Caki2 (cell line): ENCODE measurements around the gene LDLRAD4. TPM values are rescaled to one million over a fixed set of nuclear protein-coding genes. Genes with fewer than 3 reads are reported as not detected.

ENCODE experiments used
- DNase-seq: peaks from one replicate; pipeline ENCODE4 v3.0.0-alpha.2; 2015; ENCODE audit warnings: low read depth
- in situ Hi-C: cut with HindIII; loops from 2 replicates; pipeline ENCODE4 v1.10.0; 2016; ENCODE audit warnings: low sequenced_read_pairs, low pct_unique_long_range_greater_than_20kb, mixed read lengths
- total RNA-seq: library from RNA; depleted of rRNA; stranded (reverse); fragments of >200 nt; shearing (Covaris generic); gene quantifications from 2 replicates; pipeline ENCODE4 v1.2.3, GENCODE V29; 2014; ENCODE audit warnings: low replicate concordance

LDLRAD4 gene
- total RNA-seq, 1 experiment from 2014 or later = 0.44 TPM

DNA sequence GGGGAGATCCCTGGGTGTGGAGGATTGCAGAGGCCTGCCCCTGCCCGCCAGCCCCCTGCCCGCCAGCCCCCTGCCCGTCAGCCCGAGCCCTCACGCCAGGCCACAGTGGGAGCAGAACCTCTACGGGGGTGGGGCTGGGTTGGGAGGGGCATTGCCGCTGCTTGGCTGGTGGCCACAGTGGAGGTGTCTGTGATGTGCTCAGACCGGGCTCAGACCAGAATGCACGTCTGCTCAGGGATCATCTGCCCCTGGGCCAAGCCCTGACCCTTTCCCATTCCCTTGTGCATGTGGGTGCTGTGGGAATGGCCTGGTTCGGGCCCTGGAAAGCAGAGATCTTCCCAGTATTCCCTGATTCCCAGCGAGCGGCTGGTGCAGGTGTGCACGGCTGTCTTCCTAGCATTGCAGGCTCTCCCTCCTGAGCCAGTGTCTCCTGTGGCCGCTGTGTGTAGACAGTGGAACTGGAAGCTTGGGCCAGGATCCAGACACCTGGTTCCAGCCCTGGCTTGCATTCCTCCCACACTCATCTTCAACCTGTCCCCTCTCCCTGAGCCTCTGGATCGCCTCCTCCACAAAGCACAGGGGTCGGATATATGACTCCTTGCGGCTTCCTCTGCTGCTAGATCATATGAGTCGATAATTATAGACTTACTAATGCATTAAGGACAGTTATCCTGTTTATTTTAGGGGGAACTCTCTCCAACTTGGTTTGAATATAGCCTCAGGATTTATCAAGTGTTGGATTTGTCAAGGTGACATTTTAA lies 161.6 kb downstream of the LDLRAD4 start:
- in situ Hi-C loops = no loop called here
- DNase-seq = no peak

DNA sequence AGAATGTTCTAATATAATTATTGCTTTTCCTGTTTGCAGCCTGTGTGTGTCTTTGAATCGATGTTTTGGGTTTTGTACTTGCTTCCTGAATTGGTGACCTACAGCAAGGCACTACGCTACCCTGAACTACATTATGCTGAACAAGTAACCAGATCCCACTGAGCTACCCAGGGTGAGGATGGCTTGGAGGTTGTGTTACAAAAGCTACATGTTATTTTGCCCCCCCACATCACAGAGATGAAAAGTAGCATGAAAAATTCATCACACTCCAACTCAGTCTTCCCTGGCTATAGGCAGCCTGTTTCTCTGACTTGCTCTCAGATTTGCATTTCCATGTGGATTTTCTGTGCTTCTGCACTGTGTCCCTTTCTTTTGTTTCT lies 162.1 kb downstream of the LDLRAD4 start:
- no peak for DNase-seq
- in situ Hi-C loops = no loop called here

DNA sequence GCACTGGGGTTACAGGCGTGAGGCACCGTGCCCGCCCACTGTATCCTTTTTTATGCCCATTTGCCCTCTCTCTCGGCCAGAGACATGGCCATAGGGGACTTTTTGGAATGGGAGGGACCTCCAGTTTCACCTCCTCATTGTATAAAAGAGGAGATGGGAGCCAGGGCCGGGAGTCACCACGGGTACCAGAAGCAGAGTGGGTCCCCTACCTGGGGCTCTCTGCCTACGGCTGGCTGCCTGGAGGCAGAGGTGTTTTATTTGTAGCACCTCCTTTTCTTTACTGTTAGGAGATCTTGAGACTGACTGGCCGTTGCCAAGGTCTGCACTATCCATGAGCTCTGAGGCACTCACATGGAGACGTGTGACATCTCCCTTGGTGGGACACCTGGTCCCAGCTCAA lies 162.8 kb downstream of the LDLRAD4 start:
- in situ Hi-C loops = no loop called here
- no peak for DNase-seq

DNA sequence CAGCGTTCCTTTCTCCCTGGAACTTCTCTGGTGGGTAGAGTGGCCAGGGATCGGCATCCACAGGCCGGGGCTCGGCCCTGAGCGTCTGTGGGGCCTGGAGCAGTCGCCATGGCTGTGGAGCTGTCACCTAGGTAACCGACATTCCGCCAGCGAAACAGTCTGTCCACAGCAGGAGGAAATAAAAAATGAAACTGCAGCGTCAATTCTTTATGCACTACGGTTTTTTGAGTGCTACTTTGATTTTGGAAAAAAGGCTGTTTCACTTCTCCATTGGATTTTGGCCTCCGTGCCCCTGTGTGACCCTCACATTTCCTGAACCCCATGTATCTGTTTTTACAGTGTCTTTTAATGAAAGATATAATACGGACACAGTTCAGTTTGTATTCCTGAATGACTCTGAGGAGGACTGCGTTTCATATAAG lies 163.4 kb downstream of the LDLRAD4 start:
- in situ Hi-C loops = no loop called here
- no peak for DNase-seq

DNA sequence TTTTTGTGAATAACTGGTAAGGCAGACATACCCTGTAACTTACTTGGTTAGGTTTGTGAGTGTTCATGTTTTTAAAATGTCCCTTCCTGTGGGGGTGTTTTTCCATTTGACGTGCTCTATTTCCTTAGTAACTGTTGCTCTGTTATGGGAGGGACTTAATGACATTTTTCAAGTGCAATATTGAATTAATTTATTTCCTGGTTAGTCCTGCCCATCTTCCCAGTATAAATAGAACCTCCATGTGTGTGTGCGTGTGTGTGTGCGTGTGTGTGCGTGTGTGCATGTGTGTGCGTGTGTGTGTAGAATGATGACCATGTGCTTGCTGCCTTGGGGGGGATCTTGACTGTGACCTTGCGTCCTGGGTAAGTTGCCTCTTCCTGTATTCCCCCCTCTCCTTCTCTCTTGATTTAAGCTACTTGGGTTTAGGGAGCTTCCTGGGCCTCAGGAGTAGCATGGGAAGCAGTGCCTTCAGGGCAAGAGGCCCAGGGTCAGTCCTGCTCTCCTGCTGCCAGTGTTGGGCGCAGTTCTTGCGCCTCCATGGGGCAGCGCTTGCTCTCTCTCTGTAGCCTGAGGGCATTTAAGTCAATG lies 163.9 kb downstream of the LDLRAD4 start:
- DNase-seq = peak; percentile 8
- in situ Hi-C loops = no loop called here

DNA sequence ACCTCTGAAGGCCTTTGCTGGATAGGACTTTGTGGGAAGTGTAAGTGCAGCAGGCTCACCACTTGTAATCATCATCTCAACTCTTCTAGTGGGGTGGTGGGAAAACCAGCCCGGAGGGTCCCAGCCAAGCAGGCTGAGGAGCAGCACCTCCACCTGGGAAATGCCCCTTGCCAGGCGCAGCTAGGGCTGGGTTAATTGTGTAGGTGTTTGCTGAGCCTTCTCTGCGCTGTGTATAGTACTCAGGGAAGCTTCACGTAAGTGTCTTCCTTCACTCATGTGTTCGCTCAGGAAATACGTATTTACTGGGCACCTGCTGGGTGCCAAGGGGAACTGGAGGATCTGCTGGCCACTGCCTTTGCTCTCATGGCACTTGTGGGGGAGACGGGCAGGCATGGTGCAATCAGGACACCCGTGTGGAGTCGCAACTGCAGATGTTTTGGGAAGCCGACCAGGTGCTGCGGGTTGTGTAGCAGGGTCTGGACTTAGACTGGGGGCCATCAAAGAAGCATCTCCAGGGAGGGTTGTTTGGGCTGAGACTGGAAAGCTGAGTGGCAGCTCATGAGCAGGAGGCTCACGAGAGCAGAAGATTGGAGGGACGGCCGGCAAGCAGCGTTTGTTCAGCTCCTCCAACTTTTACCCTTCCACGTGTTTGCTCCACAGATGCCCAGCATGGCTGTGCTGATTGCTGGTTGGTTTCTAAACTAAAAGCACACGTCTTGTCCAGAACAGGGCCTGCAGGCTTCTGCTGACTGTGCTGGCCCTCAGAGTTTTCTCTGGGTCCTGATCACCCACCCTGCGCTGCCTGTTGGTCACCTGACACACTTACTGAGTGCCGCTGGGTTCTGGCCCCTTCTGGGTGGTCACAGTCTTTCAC lies 164.6 kb downstream of the LDLRAD4 start:
- in situ Hi-C loops = no loop called here
- DNase-seq = no peak

DNA sequence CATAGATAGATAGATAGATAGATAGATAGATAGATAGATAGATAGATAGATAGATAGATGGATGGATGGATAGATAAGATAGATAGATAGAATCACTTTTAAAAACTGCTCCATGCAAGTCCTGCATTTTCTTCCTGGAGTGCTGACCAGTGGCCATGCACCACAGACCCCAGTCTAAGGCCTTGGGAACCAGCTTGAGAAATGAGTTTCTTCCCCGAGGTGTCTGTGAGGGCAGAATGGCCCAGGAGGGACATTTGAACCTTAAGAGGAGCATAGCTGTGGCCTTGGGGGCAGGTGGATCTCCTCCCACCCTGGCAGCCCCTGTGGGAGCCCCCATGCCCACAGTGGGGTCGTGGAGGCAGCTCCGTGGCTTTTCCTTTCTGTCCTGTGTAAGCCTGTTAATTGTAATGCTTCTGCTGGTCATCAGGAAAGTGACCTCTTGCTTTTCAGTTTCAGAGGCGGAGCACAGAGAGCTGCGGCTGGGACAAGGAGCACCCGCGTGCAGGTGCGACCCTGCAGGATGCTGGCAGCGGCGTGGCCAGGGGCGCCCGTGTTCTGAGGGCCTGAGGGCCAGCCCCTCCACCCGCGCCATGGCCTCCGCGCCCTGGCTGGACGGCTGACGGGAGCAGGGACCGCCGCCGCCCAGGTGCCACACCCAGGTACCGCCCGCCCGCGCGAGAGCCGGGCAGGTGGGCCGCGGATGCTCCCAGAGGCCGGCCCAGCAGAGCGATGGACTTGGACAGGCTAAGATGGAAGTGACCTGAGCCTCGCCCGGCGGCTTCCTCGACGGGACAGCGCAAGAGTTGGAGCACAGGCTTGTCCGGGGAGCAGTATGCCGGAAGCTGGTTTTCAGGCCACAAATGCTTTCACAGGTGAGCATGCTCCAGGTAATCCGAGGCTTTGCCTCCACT lies 168.6 kb downstream of the LDLRAD4 start:
- in situ Hi-C loops = no loop called here
- no peak for DNase-seq

DNA sequence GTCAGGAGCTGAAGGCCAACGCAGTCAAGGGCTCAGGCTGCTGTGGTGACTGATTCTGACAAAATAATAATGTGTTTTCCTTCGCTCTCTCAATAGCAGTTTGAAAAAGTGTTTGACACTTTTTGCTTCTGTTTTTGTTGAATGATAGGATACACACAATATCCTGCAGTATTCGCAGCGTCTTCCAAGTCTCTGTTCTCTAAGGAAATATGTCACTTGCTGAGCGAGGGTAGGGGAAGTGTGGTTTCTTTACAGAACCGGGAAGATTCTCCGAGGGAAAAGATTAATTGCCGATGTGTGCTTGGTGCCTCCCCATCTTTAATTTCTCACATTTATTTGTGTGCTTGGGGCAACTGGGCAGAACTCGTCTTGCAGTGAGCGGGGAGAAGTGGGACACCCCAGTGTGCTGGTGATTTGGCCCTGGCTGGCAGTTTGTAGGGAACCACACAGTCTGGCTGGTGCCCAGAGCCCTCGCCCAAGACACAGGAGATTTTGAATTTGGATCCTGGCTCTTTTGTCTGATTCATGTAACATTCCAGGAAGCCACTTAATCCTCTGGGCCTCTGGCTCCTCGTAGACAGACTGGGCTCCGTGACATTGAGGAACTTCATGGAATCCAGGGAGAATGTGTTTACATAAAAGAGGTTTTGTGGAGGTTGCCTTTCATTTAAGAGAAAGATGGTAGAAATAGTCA lies 169.4 kb downstream of the LDLRAD4 start:
- in situ Hi-C loops = no loop called here
- no peak for DNase-seq

DNA sequence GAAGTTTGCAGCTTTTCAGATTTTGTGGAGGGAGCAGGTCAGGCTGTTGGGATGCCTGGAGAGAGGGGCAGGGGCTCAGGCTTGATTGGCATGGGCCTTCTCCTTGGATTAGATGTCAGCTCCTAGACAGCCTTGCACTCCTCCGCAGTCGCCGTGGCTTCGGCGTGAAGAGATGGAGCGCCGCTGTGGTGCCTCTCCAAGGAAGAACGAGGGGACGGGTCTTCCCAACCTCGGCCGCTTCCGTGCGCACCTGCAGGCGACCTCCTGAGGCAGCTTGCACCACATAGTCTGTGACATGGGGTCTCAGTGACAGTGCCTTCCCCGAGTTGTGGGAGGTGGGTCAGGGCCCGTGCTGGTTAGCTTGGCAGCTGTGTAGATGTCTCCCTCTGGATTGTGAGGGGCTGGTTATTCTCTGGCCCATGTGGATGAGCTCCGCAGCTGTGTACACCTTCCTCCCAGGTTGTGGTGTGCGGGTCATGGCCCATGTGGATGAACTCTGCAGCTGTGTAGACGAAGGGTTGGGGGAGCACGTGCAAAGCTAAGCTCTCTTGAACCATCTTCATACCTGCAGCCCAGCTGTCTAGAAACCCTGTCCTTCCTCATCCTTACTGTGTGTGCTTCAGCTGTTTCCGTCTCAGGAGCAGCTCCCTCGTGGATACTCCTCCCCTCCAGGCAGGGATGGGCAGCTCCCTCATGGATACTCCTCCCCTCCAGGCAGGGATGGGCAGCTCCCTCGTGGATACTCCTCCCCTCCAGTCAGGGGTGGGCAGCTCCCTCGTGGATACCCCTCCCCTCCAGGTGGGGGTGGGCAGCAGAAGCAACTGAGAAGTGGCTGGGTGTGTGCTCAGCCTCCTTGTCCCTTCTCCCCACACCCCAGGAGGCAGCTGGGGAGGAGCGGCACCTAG lies 170.3 kb downstream of the LDLRAD4 start:
- in situ Hi-C loops = no loop called here

DNA sequence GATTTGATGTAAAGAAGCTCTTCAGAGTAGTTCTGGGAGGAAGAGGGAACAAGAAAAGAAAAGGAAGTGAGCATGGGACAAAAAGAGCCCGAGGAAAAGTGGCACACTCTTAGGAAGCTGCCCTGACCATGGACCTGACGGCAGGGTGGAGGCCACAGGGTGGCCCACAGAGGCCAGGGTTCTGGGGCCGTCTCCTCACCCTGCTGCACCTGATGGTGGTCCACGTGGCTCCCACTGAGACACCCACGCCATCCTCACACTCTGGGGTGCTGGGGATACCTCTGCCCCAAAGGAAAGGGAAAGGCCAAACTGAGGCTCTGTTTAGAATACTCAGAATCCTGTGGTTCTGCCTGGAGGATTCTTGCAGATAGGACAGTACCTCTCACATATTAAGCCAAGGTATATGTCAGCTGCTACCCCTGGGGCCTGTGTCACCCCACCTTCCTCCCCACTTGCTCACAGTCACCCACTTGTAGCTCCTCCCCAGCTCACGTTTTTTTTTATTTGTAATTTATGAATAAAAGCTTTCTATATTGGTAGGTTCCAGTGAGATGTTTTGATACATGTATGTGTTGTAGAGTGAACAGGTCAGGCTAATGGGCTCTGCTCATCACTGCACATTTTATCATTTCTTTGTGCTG lies 171.1 kb downstream of the LDLRAD4 start:
- in situ Hi-C loops = no loop called here
- DNase-seq = no peak

More for the DNA sequence above, 170.3 kb downstream of the LDLRAD4 start:
- no peak for DNase-seq

DNA sequence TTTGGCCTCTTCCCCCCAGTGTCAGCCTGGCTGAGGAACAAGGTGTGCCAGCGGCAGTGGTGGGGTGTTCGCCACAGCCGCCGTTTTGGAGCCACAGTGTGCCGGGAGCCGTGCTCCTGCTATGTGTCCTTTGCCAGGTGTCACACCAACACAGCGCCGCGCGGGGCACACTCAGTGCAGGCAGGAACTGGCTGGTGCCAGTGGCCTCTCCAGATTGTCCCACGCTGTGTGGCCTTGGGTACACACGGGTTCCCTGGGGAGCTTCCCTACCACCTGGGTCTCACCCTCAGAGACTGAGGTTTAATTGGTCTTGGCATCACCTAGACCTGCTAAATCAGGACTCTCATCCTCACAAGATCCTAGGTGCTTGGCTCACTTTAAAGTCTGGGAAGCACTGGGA lies 171.6 kb downstream of the LDLRAD4 start:
- in situ Hi-C loops = no loop called here

DNA sequence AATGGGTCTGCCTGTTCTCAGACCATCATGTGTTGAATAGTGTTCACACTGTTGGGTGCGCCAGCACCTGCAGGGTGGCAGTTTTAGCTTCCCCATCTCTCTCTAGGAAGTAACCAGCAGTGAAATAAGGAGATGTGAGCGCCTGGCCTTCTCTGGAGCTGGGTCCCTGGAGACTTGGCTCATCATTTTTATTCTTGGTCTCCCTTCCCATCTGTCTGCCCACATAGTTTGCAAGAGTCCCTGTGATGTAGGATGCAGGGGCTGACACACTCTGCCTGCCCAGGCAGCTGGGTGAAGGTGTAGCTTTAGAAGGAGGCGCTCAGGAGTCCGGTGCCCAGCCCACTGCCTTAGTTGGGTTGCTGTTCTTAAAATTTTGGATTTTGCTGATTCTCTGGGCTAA lies 172.2 kb downstream of the LDLRAD4 start:
- in situ Hi-C loops = no loop called here
- DNase-seq = no peak

More for the DNA sequence above, 171.6 kb downstream of the LDLRAD4 start:
- DNase-seq = no peak

DNA sequence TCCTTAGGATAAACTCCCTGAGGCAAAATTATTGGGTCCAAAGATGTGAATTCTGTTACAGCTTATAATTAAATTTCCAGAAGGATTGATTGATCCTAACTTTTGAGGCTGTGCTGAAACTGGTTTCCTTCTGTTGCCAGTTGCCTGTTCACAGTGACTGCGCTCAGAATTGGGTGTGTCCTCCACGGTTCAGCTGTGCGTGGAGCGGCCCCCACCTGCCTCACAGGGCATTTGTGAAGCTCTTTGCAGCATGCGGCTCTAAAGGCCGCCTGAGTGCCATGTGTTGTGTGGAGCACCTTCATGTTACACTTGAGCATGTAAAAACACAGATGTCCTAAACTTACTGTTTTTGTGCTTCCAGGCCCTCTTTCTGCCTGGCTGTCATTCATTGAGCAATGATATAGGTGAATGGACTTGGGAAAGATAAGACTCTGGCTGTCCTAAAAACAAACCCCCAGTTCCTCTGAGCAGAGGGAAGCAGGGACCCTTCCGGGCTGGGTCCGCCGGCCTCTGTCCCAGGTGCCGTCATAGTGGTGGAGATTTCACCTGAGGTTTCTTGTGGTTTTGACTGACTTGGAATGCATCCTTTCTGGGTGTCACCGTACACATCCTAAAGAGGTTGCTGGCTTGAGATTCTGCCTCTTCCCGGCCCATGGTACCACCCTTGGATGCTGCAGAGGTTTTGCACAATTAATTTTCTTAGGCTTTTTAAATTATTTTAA lies 173.6 kb downstream of the LDLRAD4 start:
- in situ Hi-C loops = no loop called here
- no peak for DNase-seq

DNA sequence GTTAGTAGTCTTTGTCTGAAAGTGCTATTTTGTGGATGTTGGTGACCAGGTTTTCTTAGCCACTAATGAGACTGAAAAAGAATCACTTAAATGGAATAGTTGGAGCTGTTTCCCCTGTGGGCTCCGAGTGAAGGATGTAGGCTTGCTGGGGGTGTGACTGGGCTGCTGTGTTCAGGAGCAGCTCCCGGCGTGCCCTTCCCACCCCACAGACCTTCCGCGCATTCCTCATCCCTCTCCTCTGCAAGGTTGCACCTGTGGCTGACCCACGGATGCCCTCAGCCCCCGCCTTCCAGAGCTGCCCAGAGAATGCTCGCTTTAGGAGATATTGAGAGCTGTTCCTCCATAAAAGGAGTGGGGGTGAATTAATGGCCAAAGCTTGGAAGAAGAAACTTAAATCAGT lies 174.3 kb downstream of the LDLRAD4 start:
- in situ Hi-C loops = no loop called here
- no peak for DNase-seq

DNA sequence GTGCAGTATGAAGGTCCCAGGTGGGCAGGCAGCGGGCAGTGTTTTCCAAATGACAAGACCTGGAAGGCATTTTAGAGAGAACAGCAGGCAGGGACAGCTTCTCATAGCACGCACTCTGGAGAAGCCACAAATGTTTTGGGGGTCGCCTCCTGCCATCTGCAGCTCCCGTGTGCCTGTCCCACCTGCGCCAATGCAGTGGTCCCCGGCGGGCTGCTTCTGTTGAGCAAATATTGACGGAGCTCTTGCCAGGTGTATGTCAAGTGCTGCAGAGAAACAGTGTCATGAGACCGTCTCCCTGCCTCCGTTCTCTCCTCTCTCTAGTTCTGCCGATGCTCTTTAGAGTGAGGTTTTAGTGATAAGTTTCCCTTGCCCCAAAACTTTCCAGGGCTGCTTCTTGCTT lies 174.8 kb downstream of the LDLRAD4 start:
- DNase-seq = no peak
- in situ Hi-C loops = no loop called here

DNA sequence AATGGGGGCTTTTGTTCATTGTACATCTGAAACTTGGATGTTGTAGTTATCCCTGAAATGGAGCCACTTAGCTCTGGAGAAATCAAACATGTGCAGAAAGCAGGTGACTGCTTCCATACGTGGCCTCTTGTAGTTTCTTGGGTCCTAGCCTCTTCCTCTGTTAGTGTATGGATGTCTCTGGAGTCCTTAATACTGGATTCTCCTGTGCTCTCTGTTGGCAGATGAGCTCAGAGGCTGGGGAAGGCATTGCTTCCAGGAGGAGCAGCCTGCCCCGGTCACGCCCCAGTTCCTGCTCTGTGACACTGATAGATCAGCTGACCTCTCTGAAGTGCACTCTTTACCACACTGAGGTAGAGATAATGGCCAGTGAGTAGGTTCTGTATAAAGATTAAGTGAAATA lies 176.2 kb downstream of the LDLRAD4 start:
- in situ Hi-C loops = no loop called here

More for the DNA sequence above, 176.2 kb downstream of the LDLRAD4 start:
- no peak for DNase-seq
